Urinary bladder (tissue), 4 donors: ENCODE measurements around the gene KANSL1. TPM values are rescaled to one million over a fixed set of nuclear protein-coding genes. Genes with fewer than 3 reads are reported as not detected.

Experiments used
- DNase-seq: peaks from one replicate; pipeline ENCODE4 v3.0.0-alpha.2; 2015; ENCODE audit errors: extremely low spot score
- H3K27ac ChIP-seq: one replicate; pipeline ENCODE4 v1.5.1; 2013; ENCODE audit warnings: low read depth, mild to moderate bottlenecking, moderate library complexity
- H3K36me3 ChIP-seq: one replicate; pipeline ENCODE4 v1.6.1; 2013; ENCODE audit warnings: mild to moderate bottlenecking, moderate library complexity; ENCODE audit not compliant: insufficient read depth
- H3K4me1 ChIP-seq: one replicate; pipeline ENCODE4 v1.6.1; 2013; ENCODE audit warnings: mild to moderate bottlenecking, moderate library complexity; ENCODE audit not compliant: insufficient read depth
- H3K4me3 ChIP-seq: one replicate; pipeline ENCODE4 v1.5.1; 2013; ENCODE audit warnings: low read depth, low read length
- WGBS: extraction: QIAGEN DNeasy Blood & Tissue Kit; methylation state at CpG from one replicate; pipeline ENCODE4 v1.1.7; 2013; 5-methylcytosine and 5-hydroxymethylcytosine counted together
- polyA plus RNA-seq: library from polyadenylated mRNA; stranded (reverse); fragments of 200-250 nt; gene quantifications from one replicate; pipeline ENCODE4 v1.2.3, GENCODE V29; 2013
- total RNA-seq: library from RNA; depleted of rRNA; stranded (reverse); fragments of >200 nt; gene quantifications from one replicate; pipeline ENCODE4 v1.2.3, GENCODE V29; 2014
- donor health status: healthy with polysubstance abuse.
- donor health status: healthy.

The KANSL1 gene
- total and polyA plus RNA-seq, 2 donors = 22.4 to 146 TPM

DNA sequence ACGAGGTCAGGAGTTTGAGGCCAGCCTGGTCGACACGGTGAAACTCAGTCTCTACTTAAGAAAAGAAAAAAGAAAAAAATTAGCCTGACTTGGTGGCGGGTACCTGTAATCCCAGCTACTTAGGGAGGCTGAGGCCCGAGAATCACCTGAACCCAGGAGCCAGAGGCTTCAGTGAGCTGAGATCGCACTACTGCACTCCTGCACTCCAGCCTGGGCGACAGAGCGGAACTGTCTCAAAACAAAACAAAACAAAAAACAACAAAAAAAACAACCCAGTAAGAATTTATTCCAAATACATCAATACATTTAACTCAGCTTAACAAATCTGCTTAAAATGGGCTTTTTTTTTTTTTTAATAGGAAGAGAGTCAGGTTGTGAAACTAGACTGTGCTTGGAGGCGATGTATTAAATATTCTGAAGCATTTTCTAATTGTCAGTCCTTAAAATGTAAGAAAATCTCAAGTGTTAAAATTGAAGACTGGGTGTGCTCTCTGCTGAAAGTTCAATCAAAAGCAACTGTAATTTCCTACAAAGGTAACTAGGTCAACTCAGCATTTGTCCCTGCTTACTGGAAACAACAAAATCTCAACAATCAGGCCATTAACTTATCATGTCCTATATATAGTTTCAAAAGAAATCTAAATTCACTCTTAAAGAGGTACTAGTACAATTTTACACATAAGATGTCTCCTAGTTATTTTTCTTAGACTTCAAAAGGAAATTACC, 23.2 kb downstream of the KANSL1 start:
- WGBS = 94% methylated on average over 9 of the region's 9 CpGs
- Histone ChIP-seq H3K4me3 (no peak overlapping the region), H3K4me1 (no peaks in the 10 kb centered on the region), H3K27ac (no peak overlapping the region), H3K36me3 (no peaks in the 10 kb centered on the region)
- no peak for DNase-seq

GRCh38 chr17:46167826-46168569, 25.2 kb downstream of the KANSL1 start:
- Histone ChIP-seq H3K36me3 (no peaks in the 10 kb centered on the region), H3K27ac (no peak overlapping the region), H3K4me3 (no peak overlapping the region), H3K4me1 (peaks cover 3% of the 10 kb centered on the region)
- WGBS = 82% methylated on average over 14 of the region's 14 CpGs
- DNase-seq = no peak

DNA sequence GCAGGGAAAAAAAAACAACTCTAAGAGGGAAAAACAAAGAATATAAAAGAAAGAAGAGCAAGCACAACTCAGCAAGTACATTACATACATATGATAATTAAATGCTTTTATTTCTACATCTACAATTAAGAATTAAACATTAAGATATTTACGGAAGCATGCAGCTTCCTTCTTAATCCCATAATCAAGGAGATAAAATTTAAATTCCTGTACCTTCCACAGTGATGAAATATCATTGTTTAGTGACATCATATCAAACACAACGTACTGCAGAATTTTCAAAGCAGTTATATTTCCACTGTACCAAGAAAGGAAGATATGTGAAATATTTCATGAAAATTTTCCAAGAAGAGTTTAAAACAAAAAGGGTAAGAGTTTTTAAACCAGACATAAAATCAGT, 26.0 kb downstream of the KANSL1 start:
- peaks cover 3% of the 10 kb centered on the region for H3K4me1 ChIP-seq
- H3K4me3 ChIP-seq = no peak overlapping the region
- DNase-seq = no peak
- H3K36me3 ChIP-seq = no peaks in the 10 kb centered on the region
- H3K27ac ChIP-seq = no peak overlapping the region
- WGBS = 26% methylated on average over 2 of the region's 2 CpGs

GRCh38 chr17:46166692-46167249, 26.5 kb downstream of the KANSL1 start:
- H3K4me3 ChIP-seq = no peak overlapping the region
- H3K4me1 ChIP-seq = peaks cover 3% of the 10 kb centered on the region
- H3K27ac ChIP-seq = no peak overlapping the region
- no peak for DNase-seq
- 13% methylated on average over 2 of the region's 2 CpGs for WGBS
- H3K36me3 ChIP-seq = no peaks in the 10 kb centered on the region

GRCh38 chr17:46163929-46164594, 29.2 kb downstream of the KANSL1 start:
- H3K4me1 ChIP-seq = peaks cover 3% of the 10 kb centered on the region
- no peaks in the 10 kb centered on the region for H3K36me3 ChIP-seq
- H3K27ac ChIP-seq = no peak overlapping the region
- 51% methylated on average over 4 of the region's 4 CpGs for WGBS
- no peak for DNase-seq
- H3K4me3 ChIP-seq = no peak overlapping the region

- 85% methylated on average over 1 of the region's 1 CpG for WGBS
- Histone ChIP-seq H3K27ac (no peak overlapping the region), H3K4me1 (peaks cover 3% of the 10 kb centered on the region)
Observed at GRCh38 chr17:46163316-46163715, 29.9 kb downstream of the KANSL1 start.

GRCh38 chr17:46162866-46163265, 30.4 kb downstream of the KANSL1 start:
- H3K36me3 ChIP-seq = no peaks in the 10 kb centered on the region
- H3K27ac ChIP-seq = no peak overlapping the region
- DNase-seq = no peak
- peaks cover 4% of the 10 kb centered on the region for H3K4me1 ChIP-seq
- no peak overlapping the region for H3K4me3 ChIP-seq
- 0% methylated on average over 1 of the region's 1 CpG for WGBS

More at GRCh38 chr17:46163316-46163715, 29.9 kb downstream of the KANSL1 start:
- Histone ChIP-seq H3K4me3 (no peak overlapping the region), H3K36me3 (no peaks in the 10 kb centered on the region)
- DNase-seq = no peak

- DNase-seq = no peak
- H3K27ac ChIP-seq = no peak overlapping the region
- peaks cover 4% of the 10 kb centered on the region for H3K4me1 ChIP-seq
- no peak overlapping the region for H3K4me3 ChIP-seq
- no peaks in the 10 kb centered on the region for H3K36me3 ChIP-seq
- WGBS = 98% methylated on average over 8 of the region's 8 CpGs
Observed at GRCh38 chr17:46160169-46160568, 33.1 kb downstream of the KANSL1 start.

- Histone ChIP-seq H3K36me3 (no peaks in the 10 kb centered on the region), H3K27ac (no peak overlapping the region), H3K4me3 (no peak overlapping the region), H3K4me1 (peaks cover 4% of the 10 kb centered on the region)
- WGBS = 51% methylated on average over 2 of the region's 2 CpGs
- no peak for DNase-seq
Observed at GRCh38 chr17:46159686-46160085, 33.5 kb downstream of the KANSL1 start.

- H3K27ac ChIP-seq = no peak overlapping the region
- H3K36me3 ChIP-seq = no peaks in the 10 kb centered on the region
- H3K4me3 ChIP-seq = no peak overlapping the region
- WGBS = 78% methylated on average over 18 of the region's 18 CpGs
- no peak for DNase-seq
- H3K4me1 ChIP-seq = peaks cover 4% of the 10 kb centered on the region
Observed at GRCh38 chr17:46158323-46159296, 34.6 kb downstream of the KANSL1 start.

DNA sequence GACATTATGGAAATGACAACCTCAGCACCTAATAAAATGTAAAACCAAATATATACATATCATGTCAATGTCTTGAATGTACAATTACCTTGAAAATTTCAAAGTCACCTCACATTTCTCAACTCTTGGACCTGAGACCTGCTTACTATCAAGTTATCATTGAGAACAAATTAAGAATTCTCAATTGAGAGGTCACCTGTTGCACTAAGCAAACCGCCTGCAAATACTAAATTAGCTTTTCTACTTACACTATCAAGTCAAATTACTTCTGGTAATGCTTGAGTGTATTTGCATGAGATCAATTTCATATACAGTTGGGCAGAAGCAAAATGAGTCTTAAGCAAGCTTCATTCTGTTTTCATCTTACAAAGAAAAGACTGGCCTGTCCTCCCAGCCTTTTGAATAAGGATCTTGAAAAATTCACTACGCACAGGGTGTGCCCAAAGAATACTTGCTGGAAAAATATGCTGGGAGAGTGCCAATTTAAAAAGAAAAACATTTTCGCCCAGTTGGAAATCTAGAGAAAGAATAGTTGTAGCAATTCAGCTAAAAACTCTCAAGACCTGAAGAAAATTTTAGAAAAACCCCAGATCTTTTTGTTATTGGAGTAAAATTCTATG, 35.7 kb downstream of the KANSL1 start:
- Histone ChIP-seq H3K27ac (peak overlapping the region; percentile 10), H3K4me3 (no peak overlapping the region), H3K4me1 (peaks cover 2% of the 10 kb centered on the region), H3K36me3 (no peaks in the 10 kb centered on the region)
- WGBS = 36% methylated on average over 3 of the region's 3 CpGs
- DNase-seq = no peak

GRCh38 chr17:46154151-46154816, 38.9 kb downstream of the KANSL1 start:
- Histone ChIP-seq H3K4me1 (peaks cover 4% of the 10 kb centered on the region), H3K4me3 (no peak overlapping the region), H3K36me3 (no peaks in the 10 kb centered on the region), H3K27ac (no peak overlapping the region)
- no peak for DNase-seq
- 57% methylated on average over 9 of the region's 9 CpGs for WGBS
